ENCODE results near the gene TTN.

The TTN gene

DNA sequence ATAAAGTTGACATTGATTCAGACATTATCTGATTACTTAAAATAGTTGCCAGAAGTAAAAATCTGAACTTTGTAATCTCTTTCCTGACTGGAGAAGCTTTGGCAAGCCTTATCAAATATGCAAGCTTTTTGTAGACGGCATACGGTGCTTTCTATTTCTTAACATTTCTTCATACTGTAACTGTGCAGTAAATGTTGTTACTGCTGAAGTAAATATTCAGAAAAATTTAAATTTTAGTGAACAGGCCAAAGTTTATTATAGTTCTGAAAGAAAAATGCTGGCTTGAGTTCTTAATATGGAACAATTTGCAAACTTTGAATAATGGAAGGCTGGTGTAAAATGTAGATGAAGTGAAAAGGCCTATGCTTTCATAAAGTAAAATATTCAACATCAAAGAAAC, 1.8 kb downstream of the TTN start:
- no peak for TF ChIP-seq CTCF (IDR thresholded peaks at IDR 0.05; ENCODE audit: control insufficient read depth, insufficient read depth, low read depth, low read length, missing control alignments)
- no peak overlapping the region for H3K4me3 ChIP-seq (ENCODE audit: control insufficient read depth, low read depth, low read length)
- no peak for DNase-seq (ENCODE audit: low read depth)

GRCh38 chr2:178804791-178805190, 2.4 kb downstream of the TTN start:
- DNase-seq (ENCODE audit: low read depth): no peak
- TF ChIP-seq CTCF (IDR thresholded peaks at IDR 0.05; ENCODE audit: control insufficient read depth, insufficient read depth, low read depth, low read length, missing control alignments): peak; percentile 31
- H3K4me3 ChIP-seq (ENCODE audit: control insufficient read depth, low read depth, low read length): no peak overlapping the region

GRCh38 chr2:178800510-178800909, 6.7 kb downstream of the TTN start:
- TF ChIP-seq CTCF (IDR thresholded peaks at IDR 0.05; ENCODE audit: control insufficient read depth, insufficient read depth, low read depth, low read length, missing control alignments): no peak
- no peak for DNase-seq (ENCODE audit: low read depth)
- no peak overlapping the region for H3K4me3 ChIP-seq (ENCODE audit: control insufficient read depth, low read depth, low read length)

GRCh38 chr2:178799305-178799704, 7.9 kb downstream of the TTN start:
- DNase-seq (ENCODE audit: low read depth): no peak
- TF ChIP-seq CTCF (IDR thresholded peaks at IDR 0.05; ENCODE audit: control insufficient read depth, insufficient read depth, low read depth, low read length, missing control alignments): no peak
- no peak overlapping the region for H3K4me3 ChIP-seq (ENCODE audit: control insufficient read depth, low read depth, low read length)

GRCh38 chr2:178796079-178796677, 11.0 kb downstream of the TTN start:
- peak; percentile 21 for DNase-seq (ENCODE audit: low read depth)
- no peak overlapping the region for H3K4me3 ChIP-seq (ENCODE audit: control insufficient read depth, low read depth, low read length)
- peak; percentile 42 for TF ChIP-seq CTCF (IDR thresholded peaks at IDR 0.05; ENCODE audit: control insufficient read depth, insufficient read depth, low read depth, low read length, missing control alignments)

- no peak for DNase-seq (ENCODE audit: low read depth)
- H3K4me3 ChIP-seq (ENCODE audit: control insufficient read depth, low read depth, low read length): no peak overlapping the region
- TF ChIP-seq CTCF (IDR thresholded peaks at IDR 0.05; ENCODE audit: control insufficient read depth, insufficient read depth, low read depth, low read length, missing control alignments): no peak
These were observed 19.3 kb downstream of the TTN start for GRCh38 chr2:178787934-178788333.

GRCh38 chr2:178787155-178787554, 20.1 kb downstream of the TTN start:
- no peak for TF ChIP-seq CTCF (IDR thresholded peaks at IDR 0.05; ENCODE audit: control insufficient read depth, insufficient read depth, low read depth, low read length, missing control alignments)
- no peak for DNase-seq (ENCODE audit: low read depth)
- no peak overlapping the region for H3K4me3 ChIP-seq (ENCODE audit: control insufficient read depth, low read depth, low read length)
